T47D (cell line): Measurements from ENCODE around the gene ARL3.

Source experiments
- DNase-seq, 2 experiments: peaks; one replicate each; pipeline versions ENCODE4 v3.0.0 to v3.0.0-alpha.2; 2011 to 2012; ENCODE audit warnings: low read depth in 1 of 2, low spot score in 1 of 2
- JUND ChIP-seq: IDR thresholded peaks from 2 replicates; pipeline ENCODE4 v1.6.1; 2012; ENCODE audit warnings: low read depth
- in situ Hi-C: cut with HindIII; loops from 2 replicates; pipeline ENCODE4 v1.10.0; 2016; ENCODE audit warnings: low sequenced_read_pairs, low pct_unique_long_range_greater_than_20kb

ARL3 gene

DNA sequence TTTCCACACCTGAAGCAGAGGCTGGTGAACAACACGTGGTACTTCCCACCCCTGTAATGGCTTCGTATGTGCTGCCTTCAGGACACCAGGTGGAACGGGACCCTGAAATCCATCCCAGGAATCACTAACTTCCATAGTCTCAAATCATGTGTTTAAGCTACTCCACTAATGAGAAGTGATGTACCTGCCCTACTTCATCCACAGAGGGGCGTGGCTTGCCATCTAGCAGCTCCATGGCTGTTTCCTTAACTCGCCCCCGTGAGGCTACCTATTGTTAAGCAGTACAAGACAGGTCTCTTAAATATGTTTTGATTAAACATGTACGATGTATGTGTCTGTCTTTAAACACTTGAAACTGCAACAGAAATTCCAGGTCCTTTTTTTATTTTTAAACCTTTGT is 31.8 kb downstream of the ARL3 start:
- no peak for TF ChIP-seq JUND
- in situ Hi-C loops: no loop called here
- DNase-seq: peak in 1 of 2 experiments; percentile 54

DNA sequence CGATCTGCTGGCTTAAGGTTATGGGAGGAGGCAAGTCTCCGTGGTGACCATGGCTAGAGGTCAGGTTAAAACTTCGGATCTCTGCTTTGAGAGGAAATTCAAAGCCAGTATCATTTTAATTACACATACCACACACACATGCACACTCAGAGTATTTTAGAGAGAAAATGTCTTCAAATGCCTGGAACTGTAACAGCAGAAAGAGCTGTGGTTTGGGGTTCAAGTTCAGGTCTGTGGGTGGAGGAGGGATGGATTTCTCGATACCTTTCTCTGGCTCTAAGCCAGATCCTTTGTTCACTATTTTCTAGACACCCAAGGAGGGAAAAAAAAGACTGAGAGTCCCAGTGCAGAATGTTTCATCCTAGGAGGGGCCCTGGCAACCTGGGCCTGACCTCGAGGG is 32.5 kb downstream of the ARL3 start:
- no peak for TF ChIP-seq JUND
- DNase-seq: no peak
- in situ Hi-C loops: no loop called here

DNA sequence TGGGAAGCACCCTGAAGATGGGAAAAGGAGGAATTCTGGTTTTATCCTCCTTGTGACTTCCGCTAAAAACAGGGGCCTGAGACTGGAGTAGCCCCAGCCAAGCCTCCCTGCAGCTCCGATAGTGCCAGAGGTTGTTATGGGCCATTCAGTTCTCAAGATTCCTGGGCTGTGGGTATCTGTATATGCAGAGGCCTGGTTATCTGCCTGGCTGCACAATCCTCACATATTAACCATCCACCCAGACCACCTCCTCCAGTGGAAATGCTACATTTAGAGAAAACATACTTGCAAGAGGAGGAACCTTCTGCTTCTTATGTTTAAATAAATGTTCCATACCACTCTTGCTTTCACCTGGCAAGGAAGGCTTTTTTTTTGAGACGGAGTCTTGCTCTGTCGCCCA is 34.6 kb downstream of the ARL3 start:
- no peak for DNase-seq
- in situ Hi-C loops: no loop called here
- no peak for TF ChIP-seq JUND

DNA sequence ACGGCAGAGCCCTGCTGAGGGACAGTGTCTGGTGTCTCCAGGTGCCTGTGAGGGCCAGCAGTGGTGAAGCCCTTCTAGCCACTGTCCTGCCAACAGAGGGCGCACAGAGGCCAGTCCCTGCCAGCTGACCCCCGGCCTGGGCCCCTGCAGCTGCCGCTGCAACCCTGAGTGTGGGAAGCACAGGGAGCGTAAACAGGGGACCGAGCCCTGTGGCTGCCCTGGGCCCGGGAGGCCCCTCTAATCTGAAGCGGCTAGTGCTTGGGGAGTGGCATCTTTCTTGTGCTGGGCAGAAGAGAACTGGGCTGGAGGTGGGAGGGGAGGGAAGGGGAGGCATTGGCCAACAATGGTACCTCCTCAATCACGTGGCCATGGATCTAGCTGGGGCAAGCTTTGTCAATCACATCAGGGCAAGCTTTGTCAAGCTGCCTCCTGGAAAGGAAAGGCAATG is 35.3 kb downstream of the ARL3 start:
- in situ Hi-C loops: no loop called here
- no peak for TF ChIP-seq JUND
- peak in 1 of 2 experiments; percentile 85 for DNase-seq

DNA sequence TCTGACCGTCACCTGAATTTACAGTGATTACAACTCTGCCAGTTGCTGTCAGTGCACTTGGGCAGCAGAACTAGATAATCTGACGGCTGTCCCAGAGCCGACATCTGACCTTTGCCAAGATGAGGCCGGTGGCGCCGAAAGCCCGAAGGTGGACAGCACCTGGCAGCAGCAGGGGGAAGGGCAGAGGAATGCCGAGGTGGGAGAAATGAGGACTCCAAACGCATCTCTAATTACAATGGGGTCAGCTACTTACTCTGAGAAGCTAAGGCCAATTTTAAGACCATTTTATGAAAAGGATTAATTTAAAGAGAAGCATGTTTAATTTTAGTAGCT is 36.2 kb downstream of the ARL3 start:
- DNase-seq: no peak
- in situ Hi-C loops: no loop called here
- no peak for TF ChIP-seq JUND

DNA sequence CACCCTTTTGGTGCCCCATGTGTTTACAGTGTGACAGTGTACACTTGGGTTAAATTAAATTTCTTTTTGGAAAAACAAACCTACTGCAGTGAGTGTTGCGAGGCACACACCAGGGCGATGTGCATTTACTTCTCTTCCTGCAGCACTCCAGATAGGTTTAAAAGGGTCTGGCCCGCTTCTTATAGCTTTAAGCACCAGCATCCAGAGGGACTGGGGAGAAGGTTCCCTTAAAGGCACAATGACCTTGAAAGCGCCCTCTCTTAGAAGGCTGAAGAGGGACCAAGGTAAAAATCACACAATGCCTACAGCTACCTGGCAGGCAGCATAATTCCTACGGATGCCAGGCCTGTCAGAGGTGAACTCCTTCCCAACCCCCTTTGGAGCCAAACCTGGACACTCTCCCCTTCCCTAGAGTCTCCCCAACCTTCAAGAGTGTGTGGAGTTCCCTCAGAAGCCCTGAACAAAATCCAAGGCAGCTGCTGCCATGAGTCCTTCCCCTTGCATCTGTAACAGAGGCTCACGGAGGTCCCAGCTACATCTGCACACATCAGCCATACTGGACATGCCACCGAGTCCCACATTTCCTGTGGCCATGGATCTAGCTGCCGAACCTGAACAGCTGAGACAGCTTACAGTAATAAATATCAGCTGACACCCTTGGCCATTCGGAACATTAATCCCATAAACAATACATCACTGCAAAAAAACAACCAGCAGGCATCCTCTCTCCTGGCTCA is 36.7 kb downstream of the ARL3 start:
- DNase-seq: no peak
- in situ Hi-C loops: no loop called here
- 0 out of 2 replicates have a peak, but pooled peaks have one; percentile 14 for TF ChIP-seq JUND

DNA sequence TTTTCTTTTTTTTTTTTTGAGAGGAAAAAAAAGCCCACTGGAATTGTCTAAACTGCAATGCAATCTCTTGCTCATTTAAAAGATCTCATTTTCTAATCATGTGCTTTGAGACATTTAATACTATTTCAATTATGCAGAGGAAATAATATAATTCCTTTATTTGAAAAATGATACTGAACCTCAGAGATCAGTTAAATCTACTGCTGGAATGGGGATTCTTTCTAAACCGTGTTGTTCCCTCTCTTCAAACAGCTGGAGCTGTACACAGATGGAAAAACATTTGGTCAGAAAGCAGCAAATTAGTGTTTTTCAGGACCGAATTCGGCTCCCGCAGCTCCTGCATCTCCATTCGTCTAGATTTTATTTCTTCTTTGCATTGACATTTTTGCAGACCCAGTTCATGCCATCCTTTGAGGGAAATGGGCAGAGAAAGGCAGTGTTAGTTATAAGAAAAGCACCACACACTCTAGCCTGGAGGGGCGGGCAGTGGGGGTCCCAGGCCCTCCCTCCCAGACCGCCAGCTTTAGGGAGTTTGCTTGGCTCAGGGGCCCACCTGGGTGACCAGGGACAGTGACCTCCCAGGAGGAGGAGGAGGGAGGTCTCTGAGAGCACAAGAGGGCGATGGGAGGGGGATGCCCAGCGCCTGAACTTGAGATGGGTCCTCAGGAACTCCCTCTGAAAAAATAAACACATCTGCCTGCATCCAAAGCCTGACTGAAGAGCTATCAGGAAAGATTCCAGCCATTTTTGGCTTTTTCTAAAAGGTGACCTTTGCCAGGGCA is 37.5 kb downstream of the ARL3 start:
- no peak for TF ChIP-seq JUND
- DNase-seq: no peak
- in situ Hi-C loops: no loop called here

DNA sequence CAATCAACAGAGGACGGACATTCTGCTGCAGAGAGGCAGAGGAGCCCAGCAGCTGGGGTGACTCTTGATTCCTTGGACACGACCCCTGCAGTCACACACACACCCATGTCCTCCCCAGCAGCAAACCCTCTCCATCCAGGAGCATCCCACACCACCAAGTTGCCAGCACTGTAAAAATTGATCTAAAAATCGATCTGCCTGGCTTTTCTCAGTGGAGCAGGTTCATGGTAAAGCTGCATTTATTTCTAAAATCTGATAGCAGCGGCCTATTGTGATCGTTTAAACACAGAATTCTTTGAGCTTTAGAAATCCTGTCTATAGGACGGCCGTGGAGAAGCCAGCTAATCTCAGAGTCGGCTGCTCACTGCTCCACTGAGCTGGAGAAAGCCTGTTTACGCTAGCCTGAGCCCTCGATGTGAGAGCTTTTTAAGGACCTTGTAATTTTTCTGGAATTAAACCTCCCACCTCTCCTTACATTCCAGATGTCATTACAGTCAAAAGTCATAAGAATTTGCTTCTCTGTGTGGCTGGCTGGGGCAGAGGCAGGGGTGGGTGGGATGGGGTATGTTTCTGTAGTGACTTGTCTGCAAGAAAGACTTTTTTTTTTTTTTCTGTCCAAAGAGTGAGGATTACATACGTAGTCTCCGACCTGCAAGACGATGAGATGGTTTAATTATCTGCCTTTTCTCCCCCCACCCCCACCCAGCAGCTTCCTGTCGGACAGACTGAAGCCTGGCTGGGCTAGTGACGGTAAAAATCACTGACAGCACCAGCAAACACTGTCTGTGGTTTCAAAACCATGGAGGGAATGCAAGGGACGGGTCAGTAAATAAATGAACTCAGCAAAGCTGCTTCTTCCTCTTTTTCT is 38.3 kb downstream of the ARL3 start:
- DNase-seq: peak in 1 of 2 experiments; percentile 70
- in situ Hi-C loops: no loop called here
- TF ChIP-seq JUND: no peak

DNA sequence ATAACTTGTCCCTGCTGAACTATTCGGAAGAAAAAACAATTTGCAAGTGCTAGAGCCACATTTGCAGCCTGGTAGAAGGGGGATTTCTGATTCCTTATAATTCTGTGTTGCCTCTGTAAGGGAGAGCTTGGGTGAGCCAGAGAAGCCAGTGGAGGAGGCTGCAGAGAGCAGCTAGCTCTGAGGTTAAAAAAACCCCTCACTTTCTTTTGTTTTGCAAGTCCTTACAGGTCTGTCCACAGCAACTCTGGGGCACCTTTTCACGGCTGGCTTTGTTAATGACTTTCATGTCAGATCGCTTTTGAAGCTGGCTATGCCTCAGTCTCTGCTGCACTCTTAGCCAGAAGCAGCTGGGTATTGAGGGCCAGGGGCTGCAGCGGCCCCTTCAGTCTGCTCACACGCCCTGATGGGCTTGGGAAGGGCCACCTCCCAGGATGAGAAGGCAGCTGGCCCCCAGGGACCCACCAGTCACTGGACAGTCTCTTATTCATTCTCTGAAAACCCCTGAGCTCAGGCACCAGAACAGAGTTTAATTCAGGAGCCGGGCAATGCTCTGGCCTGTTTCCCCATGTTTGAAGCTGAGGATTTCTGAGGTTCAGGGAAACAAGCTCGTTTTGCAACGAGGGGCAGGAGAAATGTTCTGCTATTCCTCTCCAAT is 39.1 kb downstream of the ARL3 start:
- no peak for DNase-seq
- TF ChIP-seq JUND: no peak
- in situ Hi-C loops: no loop called here

DNA sequence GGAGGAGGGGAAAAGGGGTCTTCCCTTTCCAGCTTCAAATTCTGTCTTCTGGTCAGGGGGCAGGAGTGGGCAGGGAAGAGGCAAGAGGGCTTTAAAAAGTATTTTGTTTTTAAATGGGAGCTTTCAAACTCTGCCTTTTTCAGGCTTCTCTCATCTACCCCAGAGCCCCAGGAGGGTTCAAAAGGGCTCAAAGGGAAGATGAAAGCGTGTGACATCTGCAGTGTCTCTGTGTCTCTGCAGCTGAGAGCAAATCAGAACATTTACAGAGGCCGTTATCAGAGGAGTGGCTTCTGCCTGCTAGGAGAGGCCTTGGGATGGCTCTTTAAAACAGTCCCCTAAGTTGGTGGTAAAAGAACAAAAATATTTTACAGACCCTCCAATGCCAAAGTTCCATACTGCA is 39.6 kb downstream of the ARL3 start:
- in situ Hi-C loops: no loop called here
- no peak for DNase-seq
- no peak for TF ChIP-seq JUND

DNA sequence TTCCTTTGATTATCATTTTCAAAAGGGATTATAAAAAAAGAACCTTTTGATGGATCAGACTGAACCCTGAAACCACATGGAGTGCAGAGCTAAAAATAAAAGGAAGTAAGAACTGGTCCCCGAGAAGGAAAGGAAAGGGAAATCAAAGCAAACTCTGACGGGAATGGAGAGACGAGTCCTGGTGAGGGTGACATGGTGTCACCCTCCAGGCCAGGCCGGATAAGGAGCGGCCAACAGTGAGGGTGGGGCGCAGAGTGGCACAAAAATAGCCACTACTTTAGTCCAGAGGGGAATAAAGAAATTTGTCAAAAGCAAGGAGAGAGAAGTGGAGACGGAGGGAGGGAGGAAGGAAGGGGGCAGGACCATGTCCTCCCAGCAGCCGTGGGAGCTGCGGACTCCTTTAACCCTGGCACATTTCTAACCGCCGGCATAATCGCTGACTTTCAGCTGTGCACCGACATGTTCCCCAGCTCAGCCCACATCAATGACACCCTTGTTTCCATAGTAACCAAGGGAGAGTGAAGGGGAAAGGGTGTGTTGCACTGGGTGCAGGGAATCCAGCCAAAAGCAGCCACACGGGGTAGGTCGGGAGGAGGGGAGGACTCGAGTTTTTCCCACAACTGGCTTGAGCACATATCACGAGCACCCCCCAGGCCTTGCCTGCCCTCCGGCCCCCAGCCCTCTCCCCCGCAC is 40.2 kb downstream of the ARL3 start:
- no peak for DNase-seq
- TF ChIP-seq JUND: no peak
- in situ Hi-C loops: no loop called here

DNA sequence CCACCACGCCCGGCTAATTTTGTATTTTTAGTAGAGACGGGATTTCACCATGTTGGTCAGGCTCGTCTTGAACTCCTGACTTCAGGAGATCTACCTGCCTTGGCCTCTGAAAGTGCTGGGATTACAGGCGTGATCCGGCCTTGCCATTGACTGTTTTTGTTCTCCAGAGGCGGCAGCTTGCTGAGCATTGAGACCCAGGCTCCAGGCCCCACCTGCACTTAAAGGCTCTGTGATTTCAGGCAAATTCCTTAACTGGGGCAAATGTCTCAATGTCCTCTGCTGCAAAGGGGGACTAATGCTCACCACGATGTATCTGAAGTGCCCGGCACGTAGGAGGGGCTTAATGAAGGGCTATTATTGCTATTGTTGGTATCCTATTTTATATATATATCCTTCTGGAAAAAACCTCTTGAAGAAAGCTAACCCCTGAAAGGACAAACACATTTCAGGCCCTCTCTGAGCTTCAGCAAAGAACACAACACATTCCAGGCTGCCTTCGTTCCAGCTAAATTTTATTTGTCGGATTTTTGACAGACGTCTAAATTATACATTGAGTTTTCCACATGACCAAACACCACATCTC is 40.9 kb downstream of the ARL3 start:
- no peak for TF ChIP-seq JUND
- in situ Hi-C loops: no loop called here
- DNase-seq: no peak
